ENCODE data around the gene ZNF629.

The ZNF629 gene

GRCh38 chr16:30767767-30768465 is 19.1 kb downstream of the ZNF629 start:
- DNase-seq (ENCODE audit: low spot score), result no peak

GRCh38 chr16:30766933-30767284 is 20.1 kb downstream of the ZNF629 start:
- DNase-seq (ENCODE audit: low spot score), result no peak

DNA sequence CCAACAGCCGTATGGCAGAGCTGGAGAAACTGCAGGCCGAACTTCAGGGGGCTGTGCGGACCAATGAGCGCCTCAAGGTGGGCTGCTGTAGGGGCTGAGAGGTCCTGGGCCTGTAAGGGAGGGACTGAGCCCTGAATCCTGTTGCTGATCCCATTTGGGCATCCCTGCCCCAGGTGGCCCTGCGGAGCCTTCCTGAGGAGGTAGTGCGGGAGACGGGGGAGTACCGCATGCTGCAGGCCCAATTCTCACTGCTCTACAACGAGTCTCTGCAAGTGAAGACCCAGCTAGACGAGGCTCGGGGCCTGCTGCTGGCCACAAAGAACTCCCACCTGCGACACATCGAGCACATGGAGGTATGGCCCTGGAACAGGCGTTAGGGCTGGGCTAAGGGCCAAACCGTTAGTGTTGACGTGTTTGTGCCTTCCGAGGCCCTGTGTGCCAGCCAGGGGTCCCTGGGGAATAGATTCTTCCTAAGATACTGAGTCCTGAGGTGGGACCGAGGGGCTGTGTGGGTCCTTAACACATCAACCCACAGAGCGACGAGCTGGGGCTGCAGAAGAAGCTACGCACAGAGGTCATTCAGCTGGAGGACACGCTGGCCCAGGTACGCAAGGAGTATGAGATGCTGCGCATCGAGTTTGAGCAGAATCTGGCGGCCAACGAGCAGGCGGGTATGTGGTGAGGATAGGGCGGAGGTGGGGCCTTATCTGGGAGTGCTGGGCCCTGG is 20.6 kb downstream of the ZNF629 start:
- DNase-seq (ENCODE audit: low spot score), result no peak

GRCh38 chr16:30764816-30765465 is 22.1 kb downstream of the ZNF629 start:
- no peak for DNase-seq (ENCODE audit: low spot score)

- no peak for DNase-seq (ENCODE audit: low spot score)
These were observed 22.9 kb downstream of the ZNF629 start for GRCh38 chr16:30764086-30764485.

GRCh38 chr16:30762991-30763725 is 23.8 kb downstream of the ZNF629 start:
- DNase-seq (ENCODE audit: low spot score), result no peak

GRCh38 chr16:30761928-30762902 is 24.8 kb downstream of the ZNF629 start, which contains the start of the genes CFAP119 and RNF40:
Gene CFAP119 (minus strand): TSS chr16:30762062. CDS start chr16:30761748, 314 bp downstream.
Gene RNF40 (plus strand): TSS chr16:30762322. CDS start chr16:30762546, 224 bp downstream.
- peak; percentile 99 for DNase-seq (ENCODE audit: low spot score)

GRCh38 chr16:30761427-30761927 is 25.5 kb downstream of the ZNF629 start:
- DNase-seq (ENCODE audit: low spot score), result peak; percentile 62

DNA sequence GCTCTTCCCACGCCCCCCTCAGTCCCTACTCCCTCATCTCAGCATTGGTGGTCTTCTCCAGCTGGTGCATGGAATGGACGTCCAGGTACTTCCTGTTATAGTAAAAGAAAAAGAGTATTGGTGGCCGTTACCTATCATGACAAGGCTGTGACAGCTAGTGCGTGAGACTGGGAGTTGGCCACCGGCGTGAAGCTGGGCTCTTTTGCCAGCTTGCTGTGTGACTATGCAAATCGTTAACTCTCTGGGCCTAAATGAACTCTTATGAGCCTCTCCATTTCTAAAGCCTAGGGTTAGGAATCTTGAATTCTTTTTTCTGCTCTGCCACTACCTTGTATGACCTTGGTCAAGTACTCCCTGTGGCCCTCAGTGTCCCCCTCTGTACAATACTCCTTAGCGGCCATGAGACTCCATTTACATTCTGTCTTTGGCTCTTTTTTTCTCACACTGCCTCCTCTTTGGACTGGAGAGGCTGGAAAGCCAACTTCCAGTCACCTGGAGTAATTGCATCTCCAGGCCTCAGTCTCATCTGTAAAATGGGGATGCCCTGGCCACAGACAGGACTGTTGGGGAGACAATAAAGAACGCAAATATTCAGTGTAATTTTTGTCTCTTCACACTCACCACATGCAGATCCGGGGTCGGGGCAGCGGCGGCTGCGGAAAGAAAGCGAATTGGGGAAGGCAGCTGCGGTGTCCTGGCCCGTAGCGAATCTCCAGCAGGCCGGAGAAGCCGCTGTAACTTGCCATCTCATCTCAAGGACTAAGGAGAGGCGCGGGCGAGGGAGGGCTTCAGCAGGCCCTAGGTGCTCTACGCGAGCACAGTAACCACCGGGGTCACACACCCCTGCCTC is 26.2 kb downstream of the ZNF629 start:
- no peak for DNase-seq (ENCODE audit: low spot score)

- DNase-seq (ENCODE audit: low spot score), result no peak
These were observed 26.9 kb downstream of the ZNF629 start for GRCh38 chr16:30760001-30760559.

GRCh38 chr16:30758988-30759491 is 28.0 kb downstream of the ZNF629 start:
- no peak for DNase-seq (ENCODE audit: low spot score)

DNA sequence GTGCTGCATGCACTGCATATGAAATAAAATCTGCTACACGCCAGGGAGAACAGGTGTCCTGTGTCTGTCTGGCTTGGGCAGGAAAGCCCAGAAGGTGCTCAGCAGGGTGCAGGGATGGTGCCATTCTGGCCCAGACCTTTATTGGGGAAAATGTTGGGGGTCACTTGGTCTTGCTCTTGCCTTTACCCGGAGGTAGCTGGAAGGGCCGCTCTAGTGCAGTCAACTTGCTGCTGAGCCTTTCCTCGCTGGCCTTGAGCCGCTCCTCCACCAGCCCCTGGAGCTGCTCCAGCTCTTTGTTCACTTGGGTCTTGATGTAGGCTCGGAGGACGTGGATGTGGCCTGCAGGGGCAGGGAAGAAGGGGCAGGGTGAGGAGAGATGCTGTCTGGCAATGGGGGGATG is 29.7 kb downstream of the ZNF629 start:
- DNase-seq (ENCODE audit: low spot score), result no peak

DNA sequence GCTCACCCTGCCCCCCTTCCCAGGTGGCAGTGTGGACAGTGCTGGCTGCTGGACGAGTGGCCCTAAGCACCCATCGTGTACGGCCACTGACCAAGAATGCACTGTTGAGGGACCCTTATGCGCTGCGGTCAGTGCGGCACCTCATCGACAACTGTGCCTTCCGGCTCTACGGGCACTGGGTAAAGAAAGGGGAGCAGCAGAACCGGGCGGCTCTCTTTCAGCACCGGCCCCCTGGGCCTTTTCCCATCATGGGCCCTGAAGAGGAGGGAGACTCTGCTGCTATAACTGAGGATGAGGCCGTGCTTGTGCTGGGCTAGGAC is 30.3 kb downstream of the ZNF629 start:
- no peak for DNase-seq (ENCODE audit: low spot score)

DNA sequence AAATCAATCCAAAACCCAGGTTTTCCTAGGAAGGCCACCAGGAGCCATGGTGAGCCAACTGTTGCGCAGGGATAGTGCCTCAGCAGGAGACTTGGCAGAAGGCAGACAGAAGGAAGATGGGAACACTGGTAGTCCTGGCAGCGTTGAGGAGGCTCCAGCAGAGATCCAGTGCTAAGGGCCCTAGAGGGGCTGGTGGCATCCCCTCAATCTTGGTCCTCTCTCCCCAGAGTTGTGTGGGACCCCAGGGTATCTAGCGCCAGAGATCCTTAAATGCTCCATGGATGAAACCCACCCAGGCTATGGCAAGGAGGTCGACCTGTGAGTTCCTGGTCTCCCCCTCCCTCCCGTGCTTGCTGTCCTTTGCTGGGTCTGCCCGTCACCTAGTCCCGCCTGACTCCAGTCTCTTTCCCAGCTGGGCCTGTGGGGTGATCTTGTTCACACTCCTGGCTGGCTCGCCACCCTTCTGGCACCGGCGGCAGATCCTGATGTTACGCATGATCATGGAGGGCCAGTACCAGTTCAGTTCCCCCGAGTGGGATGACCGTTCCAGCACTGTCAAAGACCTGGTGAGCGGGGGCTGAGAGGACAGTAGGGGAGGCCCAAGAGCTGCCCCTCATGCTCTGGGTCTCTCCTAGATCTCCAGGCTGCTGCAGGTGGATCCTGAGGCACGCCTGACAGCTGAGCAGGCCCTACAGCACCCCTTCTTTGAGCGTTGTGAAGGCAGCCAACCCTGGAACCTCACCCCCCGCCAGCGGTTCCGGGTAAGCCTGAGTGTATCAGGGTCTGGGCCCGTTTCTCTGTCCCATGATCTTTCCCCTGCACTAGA is 30.8 kb downstream of the ZNF629 start:
- no peak for DNase-seq (ENCODE audit: low spot score)

GRCh38 chr16:30753596-30753995 is 33.4 kb downstream of the ZNF629 start:
- DNase-seq (ENCODE audit: low spot score), result no peak

DNA sequence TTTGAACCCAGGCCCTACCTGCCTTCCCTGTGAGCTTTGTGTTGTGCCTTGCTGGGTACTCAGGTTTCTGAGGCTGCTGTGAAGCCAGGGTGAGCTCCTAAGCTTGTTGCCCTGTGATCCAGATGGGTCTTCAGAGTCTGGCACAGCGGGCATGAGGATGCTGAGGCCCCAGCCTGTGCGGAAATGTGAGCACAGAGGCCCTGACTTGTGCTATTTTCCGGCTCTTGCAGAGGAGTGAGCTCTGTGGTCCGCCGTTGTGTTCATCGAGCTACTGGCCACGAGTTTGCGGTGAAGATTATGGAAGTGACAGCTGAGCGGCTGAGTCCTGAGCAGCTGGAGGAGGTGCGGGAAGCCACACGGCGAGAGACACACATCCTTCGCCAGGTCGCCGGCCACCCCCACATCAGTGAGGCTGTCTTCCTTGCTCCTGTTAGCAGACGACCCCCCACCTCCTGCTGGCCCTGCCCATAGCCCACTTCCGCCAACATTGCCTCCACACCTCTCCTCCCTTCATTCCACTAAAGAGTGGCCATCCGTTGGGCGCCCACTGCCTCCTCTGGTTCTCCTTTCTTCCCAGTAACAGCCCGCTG is 36.0 kb downstream of the ZNF629 start:
- DNase-seq (ENCODE audit: low spot score), result no peak

GRCh38 chr16:30750201-30750600 is 36.8 kb downstream of the ZNF629 start:
- DNase-seq (ENCODE audit: low spot score), result no peak
